HEK293T (cell line): ENCODE measurements around the gene FMO2.
"Not testable (repeated sequence)": the region's sequence is repeated elsewhere in the genome, so short reads cannot be mapped to it uniquely, and the experiment has no call there.

Experiments used
- CTCF ChIA-PET: fragments of 350-600 bp; formaldehyde crosslinking; extraction: SDS; loops from one replicate; lab custom pipeline; 2021; ENCODE audit warnings: antibody characterized with exemption, inconsistent platforms; lab: Yijun Ruan, JAX
- POLR2A ChIA-PET: fragments of 350-600 bp; formaldehyde crosslinking; extraction: SDS; loops from one replicate; lab custom pipeline; 2020; ENCODE audit warnings: antibody characterized with exemption, inconsistent platforms; lab: Yijun Ruan, JAX
- DNase-seq: peaks from one replicate; pipeline ENCODE4 v3.0.0; 2012; ENCODE audit warnings: mixed read lengths; ENCODE audit errors: extremely low spot score
- ARNT ChIP-seq: fragments of 450-650 bp; IDR thresholded peaks from 2 replicates; pipeline ENCODE4 v1.6.1; 2017; ENCODE audit warnings: mild to moderate bottlenecking
- BHLHE40 ChIP-seq: fragments of 450-650 bp; IDR thresholded peaks from 2 replicates; pipeline ENCODE4 v1.6.1; 2016; ENCODE audit warnings: mild to moderate bottlenecking, moderate library complexity, borderline replicate concordance
- CTBP1 ChIP-seq: fragments of 450-650 bp; IDR thresholded peaks from 2 replicates; pipeline ENCODE4 v1.6.1; 2016; ENCODE audit warnings: borderline replicate concordance
- ELF4 ChIP-seq: fragments of 450-650 bp; IDR thresholded peaks from 2 replicates; pipeline ENCODE4 v1.6.1; 2017; ENCODE audit warnings: antibody characterized with exemption
- FOXA1 ChIP-seq: fragments of 450-650 bp; IDR thresholded peaks from 2 replicates; pipeline ENCODE4 v1.6.1; 2016; ENCODE audit warnings: mild to moderate bottlenecking
- FOXK2 ChIP-seq: fragments of 450-650 bp; IDR thresholded peaks from 2 replicates; pipeline ENCODE4 v1.6.1; 2016; ENCODE audit warnings: mild to moderate bottlenecking
- FOXM1 ChIP-seq: fragments of 450-650 bp; IDR thresholded peaks from 2 replicates; pipeline ENCODE4 v1.6.1; 2017; ENCODE audit warnings: mild to moderate bottlenecking, borderline replicate concordance
- HDGF ChIP-seq: fragments of 450-650 bp; IDR thresholded peaks from 2 replicates; pipeline ENCODE4 v1.6.1; 2017; ENCODE audit warnings: antibody characterized with exemption, borderline replicate concordance
- L3MBTL2 ChIP-seq: fragments of 450-650 bp; conservative IDR thresholded peaks from 2 replicates; pipeline ENCODE4 v1.6.1; 2016; ENCODE audit warnings: mild to moderate bottlenecking
- LEF1 ChIP-seq: fragments of 450-650 bp; IDR thresholded peaks from 2 replicates; pipeline ENCODE4 v1.6.1; 2017; ENCODE audit warnings: mild to moderate bottlenecking, borderline replicate concordance
- NFRKB ChIP-seq: fragments of 450-650 bp; IDR thresholded peaks from 2 replicates; pipeline ENCODE4 v1.6.1; 2016; ENCODE audit warnings: mild to moderate bottlenecking, moderate library complexity
- PKNOX1 ChIP-seq: fragments of 450-650 bp; IDR thresholded peaks from 2 replicates; pipeline ENCODE4 v1.6.1; 2016
- SP1 ChIP-seq: fragments of 450-650 bp; IDR thresholded peaks from 2 replicates; pipeline ENCODE4 v1.6.1; 2017
- SUZ12 ChIP-seq: fragments of 450-650 bp; IDR thresholded peaks from 2 replicates; pipeline ENCODE4 v1.6.1; 2016; ENCODE audit warnings: mild to moderate bottlenecking
- TARDBP ChIP-seq: fragments of 450-650 bp; IDR thresholded peaks from 2 replicates; pipeline ENCODE4 v1.6.1; 2016
- ZNF384 ChIP-seq: fragments of 450-650 bp; IDR thresholded peaks from 2 replicates; pipeline ENCODE4 v1.6.1; 2016

Gene FMO2

GRCh38 chr1:171221665-171222591 is 36.8 kb downstream of the FMO2 start:
- TF ChIP-seq SP1 (no peak), TARDBP (no peak), ARNT (no peak), FOXM1 (no peak), HDGF (no peak), NFRKB (no peak), L3MBTL2 (no peak), ELF4 (no peak), PKNOX1 (no peak), BHLHE40 (no peak)
- CTCF ChIA-PET = interaction anchor here (0.6 kb wide), 1 partner anchor 133 kb away, joined by 3 read pairs; no protein-coding TSS in a partner anchor
- POLR2A ChIA-PET = no interaction called here
- DNase-seq = no peak

- CTCF ChIA-PET = interaction anchor here (1.0 kb wide), 1 partner anchor 262 kb away, joined by 3 read pairs; the partner anchor contains the start of gene PRRC2C
- POLR2A ChIA-PET = no interaction called here
These were observed 37.8 kb downstream of the FMO2 start for GRCh38 chr1:171222936-171223335.

GRCh38 chr1:171224257-171224656 is 39.2 kb downstream of the FMO2 start:
- DNase-seq, POLR2A ChIA-PET, CTCF ChIA-PET: not testable (repeated sequence)

More at GRCh38 chr1:171222936-171223335, 37.8 kb downstream of the FMO2 start:
- TF ChIP-seq FOXA1 (no peak), PKNOX1 (no peak), LEF1 (no peak), FOXK2 (no peak), L3MBTL2 (no peak), BHLHE40 (no peak), ELF4 (no peak), FOXM1 (no peak), HDGF (no peak), SUZ12 (no peak), SP1 (no peak)
- no peak for DNase-seq

GRCh38 chr1:171226747-171227370 is 41.8 kb downstream of the FMO2 start:
- POLR2A ChIA-PET = no interaction called here
- TF ChIP-seq SP1 (no peak), FOXA1 (no peak), SUZ12 (no peak), HDGF (no peak), ZNF384 (no peak), LEF1 (no peak), NFRKB (no peak), L3MBTL2 (no peak), TARDBP (no peak), ARNT (no peak)
- CTCF ChIA-PET = interaction anchor here (0.6 to 2.3 kb wide), 9 partner anchors 19 to 262 kb away, joined by 3 to 7 read pairs (median 3); no protein-coding TSS in a partner anchor
- peak; percentile 68 for DNase-seq

GRCh38 chr1:171231326-171231725 is 46.2 kb downstream of the FMO2 start:
- CTCF ChIA-PET = no interaction called here
- TF ChIP-seq LEF1 (no peak), FOXK2 (no peak), L3MBTL2 (no peak), HDGF (no peak), FOXA1 (no peak), ZNF384 (no peak), BHLHE40 (no peak), SP1 (no peak), TARDBP (no peak), PKNOX1 (no peak), CTBP1 (no peak), ARNT (no peak), ELF4 (no peak), FOXM1 (no peak), NFRKB (no peak), SUZ12 (no peak)
- POLR2A ChIA-PET = no interaction called here
- no peak for DNase-seq

- POLR2A ChIA-PET = no interaction called here
- TF ChIP-seq FOXK2 (no peak), CTBP1 (no peak), BHLHE40 (no peak), HDGF (no peak), SUZ12 (no peak), SP1 (no peak), ZNF384 (no peak), FOXM1 (no peak), FOXA1 (no peak), LEF1 (no peak), PKNOX1 (no peak), NFRKB (no peak), ARNT (no peak)
- no peak for DNase-seq
- CTCF ChIA-PET = interaction anchor here (0.6 kb wide), 1 partner anchor 44 kb away, joined by 3 read pairs; no protein-coding TSS in a partner anchor
These were observed 48.1 kb downstream of the FMO2 start for GRCh38 chr1:171233183-171233582.

GRCh38 chr1:171236231-171236630 is 51.1 kb downstream of the FMO2 start:
- DNase-seq, POLR2A ChIA-PET, CTCF ChIA-PET: not testable (repeated sequence)
